GM12878 (cell line): Measurements from ENCODE around the gene HCK. TPM values are rescaled to one million over a fixed set of nuclear protein-coding genes. Genes with fewer than 3 reads are reported as not detected.

Experiments
- ATAC-seq: fragments of 200-7000 bp; cut with Tn5 transposase; 3 replicates; pipeline ENCODE4 v1.9.1; 2020; ENCODE audit warnings: mild to moderate bottlenecking, moderate library complexity
- BruUV-seq: library from RNA; stranded (reverse); fragments of 400-500 nt; replicated peaks from 2 replicates; lab custom pipeline; 2021; lab: Mats Ljungman, UMichigan
- CTCF ChIA-PET: fragments of 300-600 bp; sonication (Branson Sonifier 250); formaldehyde crosslinking; extraction: SDS; loops from one replicate; lab custom pipeline; 2021; ENCODE audit warnings: inconsistent platforms; lab: Yijun Ruan, JAX
- POLR2A ChIA-PET: fragments of 350-600 bp; formaldehyde crosslinking; extraction: SDS; loops from one replicate; lab custom pipeline; 2021; ENCODE audit warnings: inconsistent platforms; lab: Charles Lee
- RAD21 ChIA-PET: fragments of 300-600 bp; sonication (Branson Sonifier 250); formaldehyde crosslinking; loops from one replicate; lab custom pipeline; 2023; ENCODE audit warnings: antibody characterized with exemption; ENCODE audit not compliant: unreplicated experiment; lab: Charles Lee
- SMC1A ChIA-PET: fragments of 300-600 bp; sonication (Branson Sonifier 250); formaldehyde crosslinking; loops from one replicate; lab custom pipeline; 2023; ENCODE audit not compliant: unreplicated experiment, uncharacterized antibody; lab: Charles Lee
- DNase-seq: peaks from one replicate; pipeline ENCODE4 v3.0.0-alpha.2; 2011; ENCODE audit warnings: low read depth, low spot score
- FAIRE-seq: peaks from 3 replicates; lab custom pipeline; 2011; peaks lifted over from hg19 to GRCh38; lab: Jason Lieb, UNC
- H2AFZ ChIP-seq: 2 replicates; pipeline ENCODE4 v1.6.0; 2011; ENCODE audit warnings: low read depth, low read length, control low read depth; ENCODE audit not compliant: control insufficient read depth
- H3K27ac ChIP-seq: 2 replicates; pipeline ENCODE4 v1.5.1; 2011; ENCODE audit warnings: control low read depth; ENCODE audit not compliant: control insufficient read depth, insufficient read depth
- H3K27me3 ChIP-seq, 2 experiments: replicated peaks in 1 of 2; 2 replicates each; pipeline versions ENCODE4 v1.6.0 to v1.6.1; 2011; ENCODE audit warnings: low read length in 1 of 2; ENCODE audit not compliant: control insufficient read depth in 2 of 2, insufficient read depth in 2 of 2
- H3K36me3 ChIP-seq, 2 experiments: 2 replicates each; pipeline ENCODE4 v1.5.1; 2011; ENCODE audit warnings: low read length in 1 of 2; ENCODE audit not compliant: control insufficient read depth in 2 of 2, insufficient read depth in 2 of 2
- H3K4me1 ChIP-seq: 2 replicates; pipeline ENCODE4 v1.6.1; 2011; ENCODE audit warnings: mild to moderate bottlenecking, low read length, moderate library complexity, mixed read lengths; ENCODE audit not compliant: control insufficient read depth, insufficient read depth
- H3K4me2 ChIP-seq: 2 replicates; pipeline ENCODE4 v1.6.0; 2011; ENCODE audit warnings: control low read depth; ENCODE audit not compliant: control insufficient read depth, insufficient read depth
- H3K4me3 ChIP-seq: fragments of 200-600 bp; sonication (generic); 2 replicates; pipeline ENCODE4 v1.5.1; 2016
- H3K79me2 ChIP-seq: 2 replicates; pipeline ENCODE4 v1.6.0; 2011; ENCODE audit warnings: low read length; ENCODE audit not compliant: control insufficient read depth, insufficient read depth
- H3K9ac ChIP-seq: 2 replicates; pipeline ENCODE4 v1.8.0; 2011; ENCODE audit warnings: low read length, control low read depth, mixed read lengths; ENCODE audit not compliant: control insufficient read depth, insufficient read depth
- H3K9me3 ChIP-seq: replicated peaks from 3 replicates; pipeline ENCODE4 v1.5.1; 2011; ENCODE audit warnings: mild to moderate bottlenecking, low read length; ENCODE audit not compliant: control insufficient read depth, insufficient read depth
- H4K20me1 ChIP-seq: 2 replicates; pipeline ENCODE4 v1.6.0; 2011; ENCODE audit not compliant: control insufficient read depth, insufficient read depth
- BMI1 ChIP-seq: fragments of 450-650 bp; IDR thresholded peaks from 2 replicates; pipeline ENCODE4 v1.6.1; 2016; ENCODE audit warnings: mild to moderate bottlenecking, moderate library complexity, borderline replicate concordance
- CHD4 ChIP-seq: fragments of 200-600 bp; sonication (generic); IDR thresholded peaks from 2 replicates; pipeline ENCODE4 v1.6.1; 2016; ENCODE audit warnings: mild to moderate bottlenecking
- GABPA ChIP-seq: IDR thresholded peaks from 2 replicates; pipeline ENCODE4 v1.6.1; 2014; ENCODE audit warnings: antibody characterized with exemption, low read depth, mild to moderate bottlenecking, inconsistent platforms
- HCFC1 ChIP-seq: fragments of 150-350 bp; IDR thresholded peaks from 2 replicates; pipeline ENCODE4 v1.6.1; 2014; ENCODE audit warnings: low read length
- MTA2 ChIP-seq: fragments of 450-650 bp; IDR thresholded peaks from 2 replicates; pipeline ENCODE4 v1.6.1; 2016; ENCODE audit warnings: low read depth, mild to moderate bottlenecking, moderate library complexity
- NFIC ChIP-seq: IDR thresholded peaks from 2 replicates; pipeline ENCODE4 v1.6.1; 2012; ENCODE audit warnings: low read depth, mild to moderate bottlenecking, inconsistent platforms, low read length, moderate library complexity
- PAX5 ChIP-seq: IDR thresholded peaks from 2 replicates; pipeline ENCODE4 v1.6.1; 2011; ENCODE audit warnings: low read depth, low read length, borderline replicate concordance
- POLR2AphosphoS2 ChIP-seq: IDR thresholded peaks from 2 replicates; pipeline ENCODE4 v1.6.1; 2011; ENCODE audit warnings: low read depth, mild to moderate bottlenecking, low read length, improper control_type of control experiment, moderate library complexity
- RCOR1 ChIP-seq: conservative IDR thresholded peaks from 2 replicates; pipeline ENCODE4 v1.6.1; 2012; ENCODE audit warnings: low read depth, low read length, improper control_type of control experiment
- TARDBP ChIP-seq: IDR thresholded peaks from 2 replicates; pipeline ENCODE4 v1.6.1; 2016; ENCODE audit warnings: borderline replicate concordance
- ZNF24 ChIP-seq: fragments of 450-650 bp; IDR thresholded peaks from 2 replicates; pipeline ENCODE4 v1.6.1; 2017; ENCODE audit warnings: antibody characterized with exemption, mild to moderate bottlenecking
- WGBS: methylation state at CpG from one replicate; pipeline ENCODE4 v1.1.6; 2016; ENCODE audit warnings: low lambda C conversion rate; ENCODE audit not compliant: insufficient replicate concordance, insufficient coverage; ENCODE audit errors: missing lambda C conversion rate; 5-methylcytosine and 5-hydroxymethylcytosine counted together
- in situ Hi-C: fragments of 300-500 bp; cut with MboI; formaldehyde crosslinking; loops from 9 replicates; pipeline ENCODE4 v1.14.3; 2018; ENCODE audit warnings: mixed read lengths
- intact Hi-C: fragments of 100-400 bp; cut with micrococcal nuclease; formaldehyde crosslinking; loops from one replicate; pipeline ENCODE4 v1.14.2; 2022; ENCODE audit not compliant: unreplicated experiment
- polyA plus RNA-seq, 11 experiments: library from polyadenylated mRNA; depleted of rRNA in 4 of 11; unstranded in 6 of 11; stranded (reverse) in 5 of 11; fragments of >200 nt; fragmentation: Nextera tagmentation in 4 of 11; fragmentation: Illumina TruSeq in 1 of 11; extraction: Ambion mirVana in 4 of 11; extraction: Trizol in 1 of 11; gene quantifications; 1 replicate in 1 of 11; 2 replicates in 10 of 11; pipeline versions ENCODE4 v1.2.1 to v1.2.3, GENCODE V29; 2011 to 2016; ENCODE audit warnings: inconsistent platforms in 2 of 11, missing spikeins in 2 of 11, low read depth in 1 of 11
- total RNA-seq, 4 experiments: library from RNA; depleted of rRNA in 3 of 4; stranded (reverse); fragments of >200 nt in 3 of 4; fragmentation: Illumina TruSeq in 1 of 4; extraction: Trizol in 1 of 4; gene quantifications; 2 replicates each; pipeline versions ENCODE4 v1.2.1 to v1.2.3, GENCODE V29; 2013 to 2021
- TF ChIP-seq, protein P1 (sequence below): fragments of 450-650 bp; formaldehyde crosslinking; IDR thresholded peaks from 2 replicates; pipeline ENCODE4 v1.4.0; 2020; ENCODE audit warnings: mild to moderate bottlenecking, moderate library complexity
- TF ChIP-seq, protein P2 (sequence below): fragments of 450-650 bp; IDR thresholded peaks from 2 replicates; pipeline ENCODE4 v1.6.1; 2016; ENCODE audit warnings: mild to moderate bottlenecking

Gene HCK
- total and polyA plus RNA-seq, 10 of the 15 experiments (the other 5 are each of a cell fraction or from before 2014, with no cell fraction given) = 1.3 to 30.3 (median 18.5) TPM

DNA sequence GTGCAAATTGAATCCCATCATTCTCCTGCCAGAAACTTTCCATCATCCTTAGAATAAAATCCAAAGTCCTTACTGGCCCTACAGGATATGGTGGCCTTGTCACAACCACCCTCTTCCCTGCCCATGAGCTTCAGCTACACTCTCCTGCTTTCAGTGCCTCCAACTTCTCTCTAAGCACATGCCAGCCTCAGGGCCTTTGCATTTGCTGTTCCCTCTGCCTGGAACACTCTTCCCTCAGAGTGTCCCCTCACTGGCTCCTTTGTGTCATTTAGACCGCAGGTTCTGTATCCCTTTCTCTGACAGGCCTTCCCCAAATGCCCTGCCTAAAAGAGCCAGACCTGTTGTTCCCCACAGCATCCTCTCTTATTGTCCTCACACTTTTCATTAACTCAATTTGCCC, 18.2 kb downstream of the HCK start:
- ChIA-PET RAD21 (interaction anchor here (1.7 kb wide), 1 partner anchor 35 kb away, joined by 6 read pairs; no protein-coding TSS in a partner anchor), POLR2A (interaction anchor here (0.6 to 1.6 kb wide), 2 partner anchors 12 to 19 kb away, joined by 3 to 4 read pairs; no protein-coding TSS in a partner anchor), CTCF (interaction anchor here (4.9 kb wide), 1 partner anchor 39 kb away, joined by 21 read pairs; no protein-coding TSS in a partner anchor), SMC1A (interaction anchor here (8.7 kb wide), 1 partner anchor 19 kb away, joined by 83 read pairs; no protein-coding TSS in a partner anchor)
- Histone ChIP-seq H3K9ac (no peak overlapping the region), H3K27me3 (no peaks in the 10 kb centered on the region), H4K20me1 (no peaks in the 10 kb centered on the region), H3K4me3 (no peak overlapping the region), H3K4me2 (no peak overlapping the region), H3K27ac (no peak overlapping the region), H3K79me2 (no peaks in the 10 kb centered on the region), H3K9me3 (no peaks in the 10 kb centered on the region), H3K4me1 (peaks cover 30% of the 10 kb centered on the region), H3K36me3 (no peaks in the 10 kb centered on the region), H2AFZ (no peak overlapping the region)
- intact Hi-C loops = no loop called here
- no peak for ATAC-seq
- BruUV-seq = no TSS peak
- in situ Hi-C loops = no loop called here
- no peak for DNase-seq
- TF ChIP-seq MTA2 (no peak), GABPA (no peak), ZNF24 (no peak), TARDBP (no peak), PAX5 (no peak), NFIC (no peak), CHD4 (no peak), HCFC1 (no peak), RCOR1 (no peak), BMI1 (no peak), POLR2AphosphoS2 (no peak)
- TF ChIP-seq, protein P1, sequence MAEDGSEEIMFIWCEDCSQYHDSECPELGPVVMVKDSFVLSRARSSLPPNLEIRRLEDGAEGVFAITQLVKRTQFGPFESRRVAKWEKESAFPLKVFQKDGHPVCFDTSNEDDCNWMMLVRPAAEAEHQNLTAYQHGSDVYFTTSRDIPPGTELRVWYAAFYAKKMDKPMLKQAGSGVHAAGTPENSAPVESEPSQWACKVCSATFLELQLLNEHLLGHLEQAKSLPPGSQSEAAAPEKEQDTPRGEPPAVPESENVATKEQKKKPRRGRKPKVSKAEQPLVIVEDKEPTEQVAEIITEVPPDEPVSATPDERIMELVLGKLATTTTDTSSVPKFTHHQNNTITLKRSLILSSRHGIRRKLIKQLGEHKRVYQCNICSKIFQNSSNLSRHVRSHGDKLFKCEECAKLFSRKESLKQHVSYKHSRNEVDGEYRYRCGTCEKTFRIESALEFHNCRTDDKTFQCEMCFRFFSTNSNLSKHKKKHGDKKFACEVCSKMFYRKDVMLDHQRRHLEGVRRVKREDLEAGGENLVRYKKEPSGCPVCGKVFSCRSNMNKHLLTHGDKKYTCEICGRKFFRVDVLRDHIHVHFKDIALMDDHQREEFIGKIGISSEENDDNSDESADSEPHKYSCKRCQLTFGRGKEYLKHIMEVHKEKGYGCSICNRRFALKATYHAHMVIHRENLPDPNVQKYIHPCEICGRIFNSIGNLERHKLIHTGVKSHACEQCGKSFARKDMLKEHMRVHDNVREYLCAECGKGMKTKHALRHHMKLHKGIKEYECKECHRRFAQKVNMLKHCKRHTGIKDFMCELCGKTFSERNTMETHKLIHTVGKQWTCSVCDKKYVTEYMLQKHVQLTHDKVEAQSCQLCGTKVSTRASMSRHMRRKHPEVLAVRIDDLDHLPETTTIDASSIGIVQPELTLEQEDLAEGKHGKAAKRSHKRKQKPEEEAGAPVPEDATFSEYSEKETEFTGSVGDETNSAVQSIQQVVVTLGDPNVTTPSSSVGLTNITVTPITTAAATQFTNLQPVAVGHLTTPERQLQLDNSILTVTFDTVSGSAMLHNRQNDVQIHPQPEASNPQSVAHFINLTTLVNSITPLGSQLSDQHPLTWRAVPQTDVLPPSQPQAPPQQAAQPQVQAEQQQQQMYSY = no peak
- TF ChIP-seq, protein P2, sequence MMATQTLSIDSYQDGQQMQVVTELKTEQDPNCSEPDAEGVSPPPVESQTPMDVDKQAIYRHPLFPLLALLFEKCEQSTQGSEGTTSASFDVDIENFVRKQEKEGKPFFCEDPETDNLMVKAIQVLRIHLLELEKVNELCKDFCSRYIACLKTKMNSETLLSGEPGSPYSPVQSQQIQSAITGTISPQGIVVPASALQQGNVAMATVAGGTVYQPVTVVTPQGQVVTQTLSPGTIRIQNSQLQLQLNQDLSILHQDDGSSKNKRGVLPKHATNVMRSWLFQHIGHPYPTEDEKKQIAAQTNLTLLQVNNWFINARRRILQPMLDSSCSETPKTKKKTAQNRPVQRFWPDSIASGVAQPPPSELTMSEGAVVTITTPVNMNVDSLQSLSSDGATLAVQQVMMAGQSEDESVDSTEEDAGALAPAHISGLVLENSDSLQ = no peak
- WGBS = 0% methylated on average over 1 of the region's 1 CpG
- no peak for FAIRE-seq
